Vagina (tissue), 2 donors: Measurements from ENCODE around the gene BICD2.

ENCODE experiments used
- POLR2A ChIP-seq, 2 donors: fragments of 450-650 bp; IDR thresholded peaks; one replicate each; pipeline ENCODE4 v1.6.1; 2017; ENCODE audit warnings: antibody characterized with exemption in 2 of 2, mild to moderate bottlenecking in 2 of 2, moderate library complexity in 2 of 2
- TF ChIP-seq, protein P1 (sequence below), 3 experiments: fragments of 450-650 bp in 2 of 3; fragments of 200-600 bp in 1 of 3; sonication (generic) in 1 of 3; IDR thresholded peaks; one replicate each; pipeline ENCODE4 v1.5.1; 2017 to 2019; ENCODE audit warnings: antibody characterized with exemption in 3 of 3, mild to moderate bottlenecking in 2 of 3, moderate library complexity in 2 of 3

DNA sequence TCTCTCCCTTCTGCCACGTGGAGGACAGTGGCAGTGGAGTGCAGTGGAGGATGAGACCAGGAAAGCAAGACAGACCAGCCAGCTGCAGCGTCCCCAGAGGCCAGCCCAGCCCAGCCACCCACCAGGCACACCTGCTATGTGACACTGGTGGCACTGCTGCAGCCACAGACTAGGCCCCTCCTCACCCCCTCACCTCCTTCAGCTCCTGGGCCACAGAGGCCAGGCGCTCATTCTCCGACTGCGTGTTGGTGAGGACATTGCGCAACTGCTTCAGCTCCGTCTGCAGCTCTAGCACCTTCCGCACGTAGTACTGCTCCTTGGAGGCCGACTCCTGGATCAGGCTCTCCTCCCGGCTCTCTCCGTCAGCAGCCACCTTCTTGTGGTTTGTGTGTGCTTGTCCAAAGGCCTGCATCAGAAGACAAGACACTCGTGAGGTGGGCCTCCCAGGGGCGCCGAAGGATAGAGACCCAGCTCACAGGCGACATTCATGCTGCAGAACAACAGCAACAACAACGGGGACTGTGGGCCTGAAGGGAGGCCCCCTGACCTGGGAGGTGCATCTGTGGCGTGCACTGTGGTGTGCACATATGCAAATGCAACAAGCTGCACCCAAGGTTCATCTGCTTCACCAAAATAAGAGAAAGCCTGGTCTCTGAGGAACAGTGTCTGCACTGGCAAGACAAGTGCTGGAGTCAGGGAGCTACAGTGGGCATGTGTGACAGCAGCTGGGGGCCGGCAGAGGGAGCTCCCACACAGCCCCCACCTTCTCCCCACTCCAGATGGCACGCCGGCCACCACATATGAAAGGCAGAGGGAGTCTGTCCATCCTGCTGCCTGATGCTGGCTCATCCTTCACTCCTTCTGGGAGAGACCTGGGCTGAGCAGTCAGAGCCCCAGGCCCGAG is 35.5 kb downstream of the BICD2 start:
- TF ChIP-seq, protein P1, sequence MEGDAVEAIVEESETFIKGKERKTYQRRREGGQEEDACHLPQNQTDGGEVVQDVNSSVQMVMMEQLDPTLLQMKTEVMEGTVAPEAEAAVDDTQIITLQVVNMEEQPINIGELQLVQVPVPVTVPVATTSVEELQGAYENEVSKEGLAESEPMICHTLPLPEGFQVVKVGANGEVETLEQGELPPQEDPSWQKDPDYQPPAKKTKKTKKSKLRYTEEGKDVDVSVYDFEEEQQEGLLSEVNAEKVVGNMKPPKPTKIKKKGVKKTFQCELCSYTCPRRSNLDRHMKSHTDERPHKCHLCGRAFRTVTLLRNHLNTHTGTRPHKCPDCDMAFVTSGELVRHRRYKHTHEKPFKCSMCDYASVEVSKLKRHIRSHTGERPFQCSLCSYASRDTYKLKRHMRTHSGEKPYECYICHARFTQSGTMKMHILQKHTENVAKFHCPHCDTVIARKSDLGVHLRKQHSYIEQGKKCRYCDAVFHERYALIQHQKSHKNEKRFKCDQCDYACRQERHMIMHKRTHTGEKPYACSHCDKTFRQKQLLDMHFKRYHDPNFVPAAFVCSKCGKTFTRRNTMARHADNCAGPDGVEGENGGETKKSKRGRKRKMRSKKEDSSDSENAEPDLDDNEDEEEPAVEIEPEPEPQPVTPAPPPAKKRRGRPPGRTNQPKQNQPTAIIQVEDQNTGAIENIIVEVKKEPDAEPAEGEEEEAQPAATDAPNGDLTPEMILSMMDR (IDR thresholded peaks at IDR 0.05) = no peak
- no peak for TF ChIP-seq POLR2A (IDR thresholded peaks at IDR 0.05)
